NCI-H187 treated with DMSO at 0.1 percent for 48 hours (cell line): Measurements from ENCODE around the gene NOVA2.
"Not testable (repeated sequence)": the region's sequence is repeated elsewhere in the genome, so short reads cannot be mapped to it uniquely, and the experiment has no call there.

Experiments
- DNase-seq: peaks from one replicate; lab custom pipeline; 2025; lab: John Stamatoyannopoulos, UW

The NOVA2 gene

DNA sequence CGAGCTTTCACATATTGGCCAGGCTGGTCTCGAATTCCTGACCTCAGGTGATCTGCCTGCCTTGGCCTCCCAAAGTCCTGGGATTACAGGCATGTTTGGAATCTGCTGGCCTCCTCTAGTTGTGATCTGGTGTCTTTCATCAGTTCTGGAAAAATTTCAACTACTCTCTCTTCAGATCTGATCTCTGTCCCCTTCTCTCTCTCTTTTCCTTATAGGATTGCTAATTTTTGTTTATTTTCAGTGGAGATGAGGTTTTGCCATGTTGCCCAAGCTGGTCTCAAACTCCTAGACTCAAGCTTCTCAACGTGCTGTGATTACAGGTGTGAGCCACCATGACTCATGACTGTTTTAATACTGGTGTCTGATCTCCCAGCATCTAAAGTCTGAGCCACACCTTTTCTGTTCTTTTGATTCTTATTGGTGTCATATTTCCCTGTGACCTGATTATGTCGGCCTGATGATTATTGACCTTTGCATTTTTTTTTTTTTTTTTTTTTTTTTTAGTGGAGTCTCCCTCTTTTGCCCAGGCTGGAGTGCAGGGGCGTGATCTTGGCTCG lies 48.7 kb downstream of the NOVA2 start:
- no peak for DNase-seq

DNA sequence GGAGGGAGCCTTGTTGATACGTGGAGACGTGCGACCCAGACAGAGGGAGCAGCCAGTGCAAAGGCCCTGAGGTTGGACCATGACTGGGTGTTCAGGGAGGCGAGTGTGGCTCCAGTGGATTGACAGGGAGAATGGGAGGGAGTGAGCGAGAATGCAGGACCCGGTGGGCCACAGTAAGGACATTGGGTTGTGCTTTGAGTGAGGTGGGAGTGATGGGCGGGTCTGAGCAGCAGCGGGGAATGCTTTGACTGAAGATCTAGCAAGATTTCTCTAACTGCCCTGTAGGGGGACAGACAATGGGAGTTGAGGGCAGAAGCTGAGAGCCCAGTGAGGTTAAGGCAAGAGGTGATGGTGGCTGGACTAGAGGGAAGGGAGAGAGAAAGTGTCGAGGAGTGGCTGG lies 51.4 kb downstream of the NOVA2 start:
- DNase-seq = no peak

- no peak for DNase-seq
These were observed 53.2 kb downstream of the NOVA2 start for GRCh38 chr19:45920458-45920857.

DNA sequence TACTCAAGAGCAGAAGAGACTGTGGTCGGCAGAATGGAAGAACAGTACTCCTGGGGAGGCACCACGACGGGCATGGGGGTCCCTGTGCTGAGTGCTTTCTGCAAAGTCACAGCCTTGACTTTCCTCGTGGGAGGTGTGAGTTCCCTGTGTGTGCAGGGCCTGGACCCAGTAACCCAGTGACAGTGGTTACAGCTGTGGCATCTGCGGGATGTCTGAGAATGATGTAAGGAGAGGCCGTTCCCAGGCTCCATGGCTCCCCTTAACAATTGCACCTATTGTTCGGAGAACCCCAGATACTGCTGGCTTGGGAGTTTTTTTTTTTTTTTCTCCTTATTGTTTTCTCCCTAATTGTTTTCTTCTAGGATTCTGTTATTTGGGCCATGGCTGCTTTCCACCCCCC lies 54.0 kb downstream of the NOVA2 start:
- DNase-seq = no peak

GRCh38 chr19:45918721-45919120 lies 54.9 kb downstream of the NOVA2 start:
- DNase-seq = no peak

- DNase-seq = no peak
These were observed 56.1 kb downstream of the NOVA2 start for GRCh38 chr19:45917421-45918091.

- DNase-seq = no peak
These were observed 59.5 kb downstream of the NOVA2 start, which contains the start of gene NANOS2 for GRCh38 chr19:45913874-45914830. Gene NANOS2 (minus strand): TSS chr19:45914778. CDS start chr19:45914693, 85 bp downstream.

- no peak for DNase-seq
These were observed 62.4 kb downstream of the NOVA2 start for GRCh38 chr19:45911291-45911690.

DNA sequence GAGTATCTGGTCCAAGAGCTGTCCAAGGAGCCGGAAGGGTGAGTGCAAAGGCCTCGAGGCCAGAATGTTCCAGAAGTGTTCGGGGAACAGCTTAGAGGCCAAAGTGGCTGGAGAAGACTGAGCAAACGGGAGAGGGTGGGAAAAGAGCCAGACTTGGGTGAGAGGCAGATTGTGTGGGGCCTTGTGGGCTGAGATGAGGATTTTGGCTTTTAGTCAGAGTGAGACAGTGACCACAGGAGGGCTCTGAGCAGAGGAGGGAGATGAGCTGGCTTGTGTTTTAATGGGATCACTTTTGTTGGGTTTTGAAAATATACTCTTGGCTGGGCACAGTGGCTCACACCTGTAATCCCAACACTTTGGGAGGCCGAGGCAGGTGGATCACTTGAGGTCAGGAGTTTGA lies 64.7 kb downstream of the NOVA2 start:
- no peak for DNase-seq

DNA sequence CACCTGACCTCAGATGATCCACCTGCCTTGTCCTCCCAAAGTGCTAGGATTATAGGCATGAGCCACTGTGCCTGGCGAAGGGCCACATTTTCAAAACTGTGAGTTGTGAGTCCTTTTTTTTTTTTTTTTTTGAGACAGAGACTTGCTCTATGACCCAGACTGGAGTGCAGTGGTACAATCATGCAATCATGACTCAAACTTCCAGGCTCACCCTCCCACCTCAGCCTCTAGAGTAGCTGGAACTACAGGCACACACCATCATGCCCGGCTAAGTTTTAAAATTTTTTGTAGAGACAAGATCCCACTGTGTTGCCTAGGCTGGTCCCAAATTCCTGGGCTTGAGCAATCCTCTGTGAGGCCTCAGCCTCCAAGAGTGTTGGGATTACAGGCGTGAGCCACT lies 67.4 kb downstream of the NOVA2 start:
- no peak for DNase-seq

- no peak for DNase-seq
These were observed 68.7 kb downstream of the NOVA2 start for GRCh38 chr19:45905011-45905410.

GRCh38 chr19:45902651-45903625 lies 70.7 kb downstream of the NOVA2 start:
- peak; percentile 86 for DNase-seq

DNA sequence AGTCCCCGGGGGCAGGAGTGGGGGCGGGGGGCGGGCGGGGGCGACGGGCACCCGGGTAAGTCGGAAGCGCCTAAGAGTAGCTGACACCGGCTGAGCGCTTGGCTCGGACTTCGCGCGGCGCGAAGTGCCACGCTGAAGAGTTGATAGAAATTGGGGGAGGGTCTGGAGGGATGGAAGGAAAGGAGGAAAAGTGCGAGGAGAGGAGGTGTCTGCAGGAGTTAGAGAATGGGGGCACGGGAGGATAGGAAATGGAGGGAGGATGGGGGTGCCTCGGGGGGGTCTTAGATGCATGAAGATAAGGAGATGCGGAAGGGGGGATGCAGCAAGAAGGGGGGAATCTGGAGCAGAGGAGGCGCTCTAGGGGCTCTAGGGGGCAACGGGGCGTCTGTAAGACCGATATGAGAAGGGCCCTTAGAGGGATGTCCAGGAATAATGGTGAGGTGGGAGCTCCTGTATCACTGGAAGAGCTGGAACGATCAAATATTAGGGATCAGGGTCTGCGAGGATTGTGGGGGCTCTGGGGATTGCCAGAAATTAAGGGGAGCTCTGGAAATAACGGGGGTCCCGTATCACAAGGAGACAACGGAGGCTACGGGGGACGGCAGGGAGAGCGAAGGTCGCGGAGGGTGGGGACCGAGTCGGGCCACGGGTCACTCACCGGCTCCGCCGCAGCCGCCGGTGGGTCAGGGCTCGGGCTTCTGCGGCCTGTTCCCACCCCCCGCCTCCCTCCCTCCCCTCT lies 71.6 kb downstream of the NOVA2 start, which contains the start of gene MYPOP:
Gene MYPOP, minus strand, starts transcription at position 702 of the 739 bp plus-strand sequence. CDS start 840 bp downstream, outside the sequence.
- no peak for DNase-seq

- no peak for DNase-seq
These were observed 72.2 kb downstream of the NOVA2 start for GRCh38 chr19:45901432-45901911.

DNA sequence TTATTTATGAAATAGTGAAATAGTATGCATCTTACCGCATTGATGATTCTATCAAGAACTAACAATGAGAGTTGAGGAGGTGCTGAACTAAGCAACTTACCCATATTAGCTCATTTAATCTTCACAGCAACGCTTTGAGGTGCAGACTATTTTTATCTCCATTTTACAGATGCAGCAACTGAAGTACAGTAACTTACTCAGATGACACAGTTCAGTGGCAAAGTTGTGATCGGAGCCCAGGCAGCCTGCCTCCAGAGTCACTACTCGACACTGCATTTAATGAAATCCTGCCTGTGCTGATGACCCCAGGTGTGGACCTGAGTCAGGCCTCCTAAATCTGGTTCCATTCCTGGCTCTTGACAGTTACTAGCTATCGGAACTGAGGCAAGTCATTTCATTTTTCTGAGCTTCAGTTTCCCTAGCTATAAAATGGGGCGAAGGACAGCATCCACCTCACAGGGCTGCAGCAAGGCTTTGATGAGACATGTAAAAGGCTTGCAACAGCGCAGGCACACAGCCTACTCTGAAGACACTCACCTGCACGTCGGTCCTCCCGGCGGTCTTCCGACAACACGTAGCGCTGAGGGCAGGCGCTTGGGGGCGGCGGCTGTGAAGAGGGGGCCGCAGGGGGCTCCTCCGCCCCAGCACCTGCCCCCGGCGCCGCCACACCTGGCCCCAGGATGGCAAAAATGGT lies 72.8 kb downstream of the NOVA2 start:
- no peak for DNase-seq

DNA sequence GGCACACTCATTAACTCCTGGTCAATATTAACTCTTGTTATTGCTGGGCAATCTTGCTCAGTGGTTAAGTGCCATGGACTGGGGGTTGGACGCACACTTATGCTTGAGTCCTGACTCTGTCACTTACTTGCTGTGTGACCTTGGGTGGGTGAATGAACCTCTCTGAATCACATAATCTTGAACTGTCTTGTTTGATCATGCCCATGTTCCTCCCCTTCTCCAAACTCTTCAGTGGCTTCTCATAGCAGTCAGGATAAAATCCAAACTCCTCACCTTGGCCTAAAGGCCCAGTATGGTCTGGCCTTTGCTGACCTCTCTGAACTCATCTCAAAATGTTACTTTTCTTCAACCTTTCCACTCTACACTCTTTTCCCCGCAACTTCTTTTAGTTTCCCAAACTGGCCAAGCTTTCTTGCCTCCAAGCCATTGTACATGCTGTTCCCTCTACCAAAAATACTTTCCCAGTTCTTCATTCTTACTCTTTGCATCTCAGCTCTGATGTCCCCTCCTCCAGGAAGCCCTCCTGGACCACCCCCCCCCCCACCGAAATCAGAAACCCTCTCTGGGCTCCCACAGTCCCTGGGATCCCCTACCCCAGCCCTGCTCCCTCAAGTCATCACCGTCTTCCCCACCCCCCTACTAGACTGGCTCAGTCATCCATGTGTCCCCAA lies 73.6 kb downstream of the NOVA2 start:
- DNase-seq = no peak

DNA sequence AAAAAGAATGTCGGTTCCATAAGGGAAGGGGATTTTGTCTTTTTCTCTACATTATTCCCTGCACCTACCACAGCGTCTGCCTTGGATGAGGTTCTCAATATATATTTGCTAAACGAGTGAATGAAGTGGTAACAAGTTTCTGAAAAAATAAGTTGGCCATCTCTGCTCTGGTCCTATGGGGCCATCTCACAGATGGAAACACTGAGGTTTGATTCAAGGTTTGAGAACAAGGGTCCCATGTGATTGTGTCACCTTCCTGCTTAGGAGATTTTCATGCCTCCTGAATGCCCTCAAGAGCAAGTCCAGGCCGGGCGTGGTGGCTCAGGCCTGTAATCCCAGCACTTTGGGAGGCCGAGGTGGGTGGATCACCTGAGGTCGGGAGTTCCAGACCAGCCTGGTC lies 74.4 kb downstream of the NOVA2 start:
- DNase-seq = no peak

- DNase-seq = no peak
These were observed 76.3 kb downstream of the NOVA2 start for GRCh38 chr19:45897261-45897812.

DNA sequence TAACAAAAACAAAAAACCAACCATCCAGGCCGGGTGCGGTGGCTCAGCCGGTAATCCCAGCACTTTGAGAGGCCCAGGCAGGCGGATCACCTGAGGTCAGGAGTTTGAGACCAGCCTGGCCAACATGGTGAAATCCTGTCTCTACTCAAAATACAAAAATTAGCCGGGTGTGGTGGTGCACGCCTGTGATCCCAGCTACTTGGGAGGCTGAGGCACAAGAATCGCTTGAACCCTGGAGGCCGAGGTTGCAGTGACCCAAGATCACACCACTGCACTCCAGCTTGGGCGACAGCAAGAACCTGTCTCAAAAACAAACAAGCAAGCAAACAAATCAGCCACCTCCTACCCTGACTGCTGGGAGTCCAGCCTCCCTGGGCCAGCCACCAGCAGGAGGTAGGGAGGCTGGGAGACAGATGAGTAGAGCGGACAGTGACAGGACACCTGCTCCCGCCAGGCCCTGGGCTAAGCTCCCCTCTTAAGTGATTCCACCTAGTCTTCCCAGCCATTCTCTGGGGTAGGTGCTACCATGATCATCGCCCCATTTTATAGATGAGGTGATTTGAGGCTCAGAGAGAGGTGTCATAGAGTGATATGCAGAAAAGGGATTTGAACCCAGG lies 77.6 kb downstream of the NOVA2 start:
- DNase-seq = not testable (repeated sequence)
